HG03565 (cell line): ENCODE measurements around the gene GPR15LG.

Experiments
- ATAC-seq: cut with Tn5 transposase; IDR thresholded peaks from one replicate; pipeline ENCODE4 v1.9.1; 2021; ENCODE audit warnings: mild to moderate bottlenecking, moderate library complexity; ENCODE audit not compliant: unreplicated experiment

GPR15LG gene

DNA sequence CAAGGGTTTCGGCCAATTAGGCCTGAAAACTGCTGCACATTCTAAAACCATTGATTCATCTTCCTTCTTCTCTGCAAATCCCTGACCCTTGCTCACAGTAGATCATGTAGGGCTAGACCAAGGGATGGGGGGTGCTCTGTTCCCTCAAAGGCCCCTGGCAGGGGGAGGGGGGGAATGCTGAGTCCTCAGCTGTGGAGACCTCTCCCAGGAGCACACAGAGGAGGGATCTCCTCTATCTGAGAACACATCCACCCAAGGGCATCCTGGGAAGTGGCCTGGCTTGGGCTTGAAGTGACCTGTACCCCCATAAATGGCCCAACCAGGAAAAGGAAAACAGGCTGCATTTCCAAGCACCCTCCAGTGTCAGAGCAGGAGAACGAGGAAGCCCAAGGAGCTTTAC lies 19.7 kb downstream of the GPR15LG start:
- ATAC-seq: no peak

DNA sequence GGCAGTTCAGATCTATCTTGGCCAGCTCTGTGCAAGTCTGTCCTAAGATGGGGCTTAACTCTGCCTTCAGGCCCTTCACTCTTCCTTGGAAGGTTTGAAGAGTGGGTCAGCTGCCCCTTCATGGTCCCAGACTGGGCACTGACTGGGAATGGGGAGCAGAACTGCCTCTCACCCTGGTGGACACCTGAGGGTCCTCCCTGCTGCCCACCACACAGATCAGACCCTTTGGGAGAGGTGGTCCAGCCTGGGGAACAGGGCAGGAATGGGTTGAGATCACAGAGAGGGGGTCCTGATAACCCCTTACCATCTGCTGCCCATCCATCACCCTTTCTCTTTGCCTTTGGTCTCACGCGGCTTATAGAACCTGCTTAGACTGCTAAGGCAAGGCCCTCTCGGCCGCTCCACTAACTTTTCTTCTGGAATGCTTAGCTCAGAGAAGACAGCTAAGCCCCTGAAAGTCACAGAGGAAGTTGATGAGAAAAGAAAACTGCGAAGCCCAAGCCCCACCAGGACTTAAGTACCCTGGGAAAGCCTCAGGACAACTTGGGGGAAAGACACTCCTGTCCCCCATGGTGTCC lies 20.3 kb downstream of the GPR15LG start:
- no peak for ATAC-seq

DNA sequence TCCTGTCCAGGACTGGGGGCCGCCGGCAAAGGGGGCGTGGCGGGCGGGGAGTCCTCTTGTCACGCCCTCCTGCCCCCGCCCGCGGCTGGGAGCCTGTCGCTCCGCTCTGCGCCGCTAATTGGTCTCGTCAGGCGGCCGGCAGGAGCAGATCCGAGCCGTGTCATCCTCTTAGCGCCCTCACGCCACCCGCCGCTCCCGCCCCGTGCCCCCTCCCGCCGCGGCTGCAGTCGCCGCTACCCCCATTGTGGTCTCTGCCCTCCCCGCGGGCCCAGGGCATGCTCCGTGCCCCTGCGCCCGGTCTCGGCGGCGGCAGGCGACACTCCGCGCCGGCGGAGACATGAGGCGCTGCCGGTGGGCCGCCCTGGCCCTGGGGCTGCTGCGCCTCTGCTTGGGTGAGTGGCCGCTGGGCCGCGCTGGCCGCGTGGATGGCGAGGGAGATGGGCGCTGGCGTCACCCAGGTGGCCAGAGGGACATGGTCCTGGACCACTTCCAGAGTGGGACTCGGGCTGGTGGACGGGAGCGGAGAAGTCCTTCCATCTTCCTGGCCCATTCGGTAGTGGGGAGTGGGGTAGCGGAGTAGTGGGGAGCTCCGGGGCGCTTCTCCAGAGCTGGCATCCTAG lies 20.9 kb downstream of the GPR15LG start, which contains the start of gene CDHR1:
Gene CDHR1, plus strand, starts transcription at position 114 of the 620 bp plus-strand sequence. Its CDS starts 224 bp downstream, at position 338.
- ATAC-seq: no peak

DNA sequence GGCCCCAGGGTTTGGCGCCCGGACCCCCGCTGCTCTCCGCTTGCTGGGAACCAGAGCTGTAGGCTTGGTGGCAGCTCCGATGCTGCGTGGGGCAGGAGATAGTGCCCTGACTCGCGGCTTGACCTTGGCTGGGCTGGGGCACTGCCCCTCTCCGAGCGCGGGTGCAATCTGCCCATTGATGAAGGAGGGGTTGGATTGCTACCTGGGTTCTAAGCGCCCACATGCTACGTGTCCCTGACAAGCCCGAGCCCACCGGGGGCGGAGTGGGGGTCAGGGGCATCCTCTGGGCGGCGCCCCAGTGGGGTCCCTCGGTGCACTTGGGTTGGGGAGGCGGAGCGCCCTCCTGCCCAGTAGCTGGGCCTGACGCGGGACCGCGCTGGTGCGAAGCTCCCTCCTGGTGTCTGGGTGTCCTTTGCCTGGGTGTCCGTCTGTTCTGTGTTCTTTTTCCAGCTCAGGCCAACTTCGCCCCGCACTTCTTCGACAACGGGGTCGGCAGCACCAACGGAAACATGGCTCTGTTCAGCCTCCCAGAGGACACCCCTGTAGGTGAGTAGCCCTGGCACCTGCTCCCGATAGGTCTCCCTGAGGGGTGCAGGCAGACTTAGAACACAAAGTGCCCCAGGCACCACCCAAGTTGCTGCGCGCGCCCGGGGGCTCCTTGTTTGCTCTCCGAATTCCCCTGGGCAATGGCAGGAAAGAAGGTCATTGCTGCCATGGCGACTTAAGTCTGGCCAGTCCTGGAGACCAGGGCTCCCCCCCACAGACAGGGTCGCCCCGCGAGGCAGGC lies 21.6 kb downstream of the GPR15LG start:
- ATAC-seq: no peak

DNA sequence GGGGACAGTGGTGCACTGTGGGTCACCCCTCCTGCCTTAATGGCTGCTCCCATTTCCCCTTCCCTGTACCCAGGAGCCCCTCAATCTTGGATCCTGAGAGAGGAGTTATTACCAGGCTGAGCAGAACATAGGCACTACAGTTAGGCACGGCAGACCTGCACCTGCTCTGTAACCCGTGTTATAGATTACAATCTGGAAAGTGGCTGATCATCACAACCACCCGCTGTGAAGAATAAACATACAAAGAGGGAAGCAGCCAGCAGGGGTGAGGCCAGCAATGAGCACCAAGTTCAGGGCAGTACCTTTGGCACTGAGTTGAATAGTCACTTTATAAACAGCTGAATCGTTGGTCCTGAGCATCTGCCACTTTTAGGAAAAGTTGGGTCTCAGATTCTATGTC lies 22.5 kb downstream of the GPR15LG start:
- no peak for ATAC-seq

DNA sequence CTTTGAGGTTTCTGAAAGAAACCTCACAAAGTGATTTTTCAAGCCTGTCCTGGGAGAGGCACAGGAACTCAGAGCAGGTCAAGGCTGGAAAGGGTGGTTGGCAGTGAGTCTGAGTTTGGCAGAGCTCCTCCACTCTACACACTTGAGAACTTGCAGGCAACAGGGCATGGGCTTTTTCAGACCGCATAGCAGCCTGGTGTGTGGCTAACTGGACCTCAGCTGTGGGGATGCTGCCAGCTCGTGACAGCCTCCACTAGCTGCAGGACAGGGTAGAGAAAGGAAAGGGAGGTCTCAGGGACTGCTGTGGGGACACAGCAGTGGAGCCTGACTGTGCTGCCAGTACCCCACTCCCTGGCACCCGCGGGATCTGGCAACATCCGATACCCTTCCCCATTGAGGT lies 23.3 kb downstream of the GPR15LG start:
- ATAC-seq: no peak

DNA sequence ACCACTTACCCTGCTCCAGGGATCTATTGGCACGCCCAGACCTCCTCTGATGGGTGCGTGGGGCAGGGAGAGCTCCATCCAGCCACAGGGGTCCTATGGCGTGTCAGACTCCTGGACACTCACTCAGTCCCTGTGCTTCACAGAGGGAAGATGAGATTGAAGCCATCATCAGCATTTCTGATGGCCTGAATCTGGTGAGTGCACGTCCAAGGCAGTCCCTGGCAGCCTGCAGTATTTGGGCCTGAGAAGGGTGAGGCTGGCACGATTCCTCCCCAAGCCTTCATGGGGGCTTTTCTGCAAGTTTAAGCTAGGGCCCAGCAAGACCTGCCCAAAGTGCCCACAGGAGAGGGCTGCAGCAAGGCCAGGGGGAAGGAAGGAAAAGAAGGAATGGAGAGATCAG lies 24.0 kb downstream of the GPR15LG start:
- ATAC-seq: no peak

DNA sequence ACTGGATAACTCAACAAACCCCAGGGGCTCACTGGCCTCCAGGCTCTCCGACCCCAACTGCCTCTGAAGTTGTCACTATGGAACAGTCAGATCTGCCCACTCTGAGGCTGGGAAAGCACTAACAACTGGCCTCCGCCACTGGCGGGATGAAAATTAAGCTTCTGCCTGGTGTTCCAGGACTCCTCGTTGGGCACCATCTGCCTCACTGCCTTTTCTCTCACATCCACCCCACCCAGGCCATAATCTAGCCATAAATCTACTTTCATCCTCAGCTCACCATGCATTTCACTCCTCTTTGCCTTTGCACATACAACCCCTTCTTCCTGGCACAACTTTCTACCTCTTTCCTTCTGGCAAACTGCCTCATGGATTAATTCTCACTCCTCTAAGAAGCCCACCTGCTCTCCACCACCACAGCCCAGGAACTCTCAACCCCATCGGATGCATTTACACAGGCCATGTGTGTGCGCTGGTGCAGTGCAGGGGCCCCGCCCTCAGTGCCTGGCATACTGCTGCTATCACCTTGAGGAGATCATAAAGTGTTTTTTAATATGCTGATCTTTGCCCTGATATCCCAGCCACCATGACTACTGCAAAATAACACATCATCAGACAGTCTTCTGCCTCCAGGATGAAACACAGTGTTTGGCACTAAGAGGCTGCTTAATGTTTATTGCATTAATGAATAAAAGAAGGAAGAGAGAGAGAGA lies 24.8 kb downstream of the GPR15LG start:
- ATAC-seq: no peak

DNA sequence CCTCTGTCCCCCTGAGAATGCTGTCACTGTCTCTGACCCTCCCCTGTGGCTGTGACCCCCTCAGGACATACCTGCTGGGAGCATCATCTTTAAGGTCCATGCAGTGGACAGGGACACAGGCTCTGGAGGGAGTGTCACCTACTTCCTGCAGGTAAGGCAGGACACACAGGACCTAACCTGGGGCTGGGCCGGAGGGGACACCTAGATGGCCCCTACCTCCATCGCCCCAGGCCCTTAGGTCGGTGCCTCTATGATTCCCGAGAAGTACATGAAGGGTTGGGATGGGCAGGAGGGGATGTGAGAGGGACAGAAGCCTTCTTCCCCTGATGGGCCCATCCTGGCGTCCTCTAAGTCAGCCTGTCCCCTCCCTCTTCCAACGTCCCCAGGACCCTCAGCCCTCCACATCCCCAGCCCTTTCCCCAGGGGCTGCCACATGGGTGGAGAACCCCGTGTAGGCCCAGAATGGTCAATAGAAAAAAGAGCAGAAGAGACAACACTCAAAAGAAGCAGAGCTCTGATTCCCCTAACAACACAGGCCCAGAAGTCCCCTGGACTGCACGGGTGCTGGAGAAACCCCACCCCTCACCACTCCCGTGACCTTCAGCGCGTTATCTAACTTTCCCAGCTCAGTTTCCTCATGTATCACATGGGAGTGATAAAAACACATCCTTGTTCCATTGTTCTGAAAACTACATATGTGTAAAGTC lies 27.1 kb downstream of the GPR15LG start:
- ATAC-seq: no peak

DNA sequence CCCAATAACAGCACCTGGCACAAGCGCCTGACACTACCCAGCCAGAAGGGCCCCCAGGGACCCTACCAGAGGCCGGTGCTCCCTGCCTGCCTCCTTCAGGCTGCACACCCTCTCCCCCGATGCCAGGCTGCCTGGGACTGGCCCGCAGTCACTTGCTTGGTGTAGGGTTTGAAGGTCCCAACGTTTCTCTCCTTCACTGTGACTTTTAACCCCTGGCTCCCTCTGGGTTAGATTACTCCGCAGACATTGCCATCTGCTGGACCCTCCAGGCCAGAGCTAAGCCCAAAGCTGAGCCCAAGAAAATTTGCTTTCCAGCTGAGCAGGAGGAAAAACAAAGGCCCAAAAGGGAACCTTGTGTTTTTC lies 27.6 kb downstream of the GPR15LG start:
- ATAC-seq: no peak

DNA sequence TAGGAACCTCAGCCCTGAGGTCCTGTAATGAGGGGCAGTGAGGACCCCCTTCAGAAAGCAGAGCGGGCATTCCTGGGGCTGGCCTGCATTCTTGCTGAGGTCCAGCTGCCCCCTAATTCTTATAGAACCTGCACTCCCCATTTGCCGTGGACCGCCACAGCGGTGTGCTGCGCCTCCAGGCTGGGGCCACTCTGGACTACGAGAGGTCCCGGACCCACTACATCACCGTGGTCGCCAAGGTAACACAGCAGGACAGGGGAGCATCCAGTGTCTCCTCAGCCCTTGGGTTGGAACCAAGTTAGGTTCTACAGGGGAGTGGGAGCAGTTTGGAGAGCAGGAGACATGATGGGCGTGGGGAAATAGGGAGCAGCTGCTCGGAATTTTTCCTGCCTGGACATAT lies 28.1 kb downstream of the GPR15LG start:
- ATAC-seq: no peak

DNA sequence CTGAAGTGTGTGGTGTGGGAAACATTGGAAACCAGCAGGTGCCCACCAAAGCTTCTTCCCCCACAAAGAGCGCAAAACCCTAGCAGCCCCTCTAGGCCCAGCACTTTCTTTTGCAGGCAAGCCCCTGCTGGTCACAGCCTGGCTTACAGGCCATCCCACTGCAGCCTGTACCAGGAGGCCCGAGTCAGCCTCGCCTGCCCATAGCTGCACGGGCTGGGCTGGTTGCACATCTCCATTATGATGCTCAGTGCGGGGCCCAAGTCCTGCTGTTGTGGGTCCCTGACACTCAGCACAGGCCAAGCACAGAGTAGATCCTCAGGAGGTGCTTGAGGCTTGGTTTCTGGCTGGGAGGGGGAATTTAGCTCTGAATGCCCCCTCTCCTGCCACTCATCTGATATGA lies 28.7 kb downstream of the GPR15LG start:
- ATAC-seq: no peak

DNA sequence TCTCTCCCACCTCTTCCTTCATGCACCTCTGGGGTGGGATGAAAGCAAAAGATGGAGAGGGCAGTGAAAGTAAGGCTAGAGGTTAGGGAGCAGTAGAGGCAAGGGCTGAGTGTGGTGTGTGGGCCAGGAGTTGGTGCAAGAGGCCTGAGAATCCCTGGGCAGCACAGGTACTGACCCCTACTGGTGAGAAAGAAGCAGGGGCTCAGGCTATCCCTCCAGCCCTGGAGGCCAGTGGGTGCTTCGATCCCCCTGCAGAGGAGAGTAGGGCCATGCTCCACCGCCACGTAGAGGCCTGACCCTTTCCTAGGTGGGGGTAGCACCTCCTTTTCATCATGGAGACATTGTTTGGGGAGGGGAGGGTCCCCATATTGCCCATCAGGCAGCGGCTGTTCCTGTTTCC lies 30.5 kb downstream of the GPR15LG start:
- ATAC-seq: peak; percentile 37

DNA sequence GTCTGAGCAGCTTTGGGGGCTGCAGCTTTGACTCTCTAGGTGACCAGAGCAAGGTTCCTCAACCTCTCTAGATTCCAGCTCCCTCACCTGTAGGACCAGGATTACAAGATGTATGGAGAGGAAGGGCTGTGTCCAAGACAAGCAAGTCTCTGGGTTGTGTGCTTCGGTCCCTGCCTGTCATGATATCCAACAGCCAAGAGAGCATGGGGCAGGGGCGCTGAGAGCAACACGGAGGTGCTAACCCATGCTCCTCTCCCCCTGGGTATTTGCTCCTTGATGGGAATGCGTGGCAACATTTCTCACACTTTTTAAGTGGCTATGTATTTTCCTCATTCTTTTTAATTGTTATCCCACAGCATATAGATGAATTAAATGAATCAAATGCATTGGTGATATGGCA lies 31.0 kb downstream of the GPR15LG start:
- no peak for ATAC-seq

DNA sequence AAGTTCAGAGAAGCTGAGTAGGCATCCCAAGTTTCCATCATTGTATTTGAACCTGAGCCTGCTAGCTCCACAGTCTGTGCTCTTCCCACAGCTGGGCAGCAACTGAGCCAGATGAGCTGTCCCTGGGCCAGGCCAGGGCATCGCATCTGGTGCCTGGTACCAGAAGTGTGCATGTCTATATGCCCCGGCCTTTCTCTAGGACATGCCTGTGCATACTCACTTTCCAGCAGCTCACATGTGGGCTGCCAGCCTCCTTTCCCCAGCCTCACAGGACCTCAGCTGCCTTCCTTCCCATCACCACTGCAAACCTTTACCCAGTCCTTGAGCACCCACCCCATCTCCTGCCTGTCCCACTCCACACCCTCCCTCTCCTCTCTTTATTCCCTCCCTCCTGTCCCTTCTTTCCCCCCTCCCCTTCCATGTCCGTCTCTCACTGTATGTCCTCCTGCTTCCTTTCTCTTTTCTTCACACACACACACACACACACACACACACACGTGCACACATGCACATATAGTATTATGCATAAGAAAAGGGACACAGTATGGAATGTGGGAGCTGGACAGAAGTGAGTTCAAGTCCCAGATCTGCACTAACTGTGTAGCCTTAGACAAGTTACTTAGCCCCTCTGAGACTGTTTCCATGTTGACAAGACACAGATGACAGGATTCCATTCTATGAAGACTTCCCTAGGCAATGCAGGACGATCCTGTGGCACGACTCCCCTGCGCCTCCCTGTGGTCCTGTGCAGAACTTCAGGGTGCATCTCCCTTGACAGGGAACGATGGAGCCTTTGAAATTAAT lies 31.6 kb downstream of the GPR15LG start:
- ATAC-seq: peak; percentile 81

DNA sequence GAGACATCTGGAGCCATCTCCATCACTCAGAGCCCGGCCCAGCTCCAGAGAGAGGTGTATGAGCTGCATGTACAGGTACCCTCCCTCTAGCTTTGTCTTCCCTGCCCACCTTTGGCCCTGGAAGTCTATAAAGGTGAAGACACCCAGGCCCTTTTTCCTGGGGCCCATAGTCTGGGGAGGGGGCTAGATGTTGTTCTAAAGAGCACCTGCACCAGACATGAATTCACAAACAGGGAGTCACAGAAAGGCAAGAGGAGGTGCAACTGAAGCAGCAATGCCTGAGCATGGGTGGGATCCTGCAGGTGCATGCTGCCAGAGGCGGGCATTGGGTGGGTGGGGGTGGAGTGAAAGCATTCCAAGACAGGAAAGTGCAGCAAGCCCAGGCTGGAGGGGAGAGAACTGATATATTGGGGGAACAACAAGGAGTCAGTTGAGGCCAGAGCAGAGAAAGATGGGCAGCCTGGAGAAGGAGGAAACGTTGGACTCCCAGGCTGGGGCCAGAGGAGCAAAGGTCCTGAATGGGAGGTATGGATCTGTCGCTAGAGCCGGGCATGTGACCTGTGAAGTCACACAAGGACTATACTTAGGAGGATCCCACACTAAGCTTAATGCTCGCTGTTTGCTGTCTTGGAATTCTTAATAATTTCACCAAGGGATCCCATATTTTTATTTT lies 32.4 kb downstream of the GPR15LG start:
- ATAC-seq: no peak

DNA sequence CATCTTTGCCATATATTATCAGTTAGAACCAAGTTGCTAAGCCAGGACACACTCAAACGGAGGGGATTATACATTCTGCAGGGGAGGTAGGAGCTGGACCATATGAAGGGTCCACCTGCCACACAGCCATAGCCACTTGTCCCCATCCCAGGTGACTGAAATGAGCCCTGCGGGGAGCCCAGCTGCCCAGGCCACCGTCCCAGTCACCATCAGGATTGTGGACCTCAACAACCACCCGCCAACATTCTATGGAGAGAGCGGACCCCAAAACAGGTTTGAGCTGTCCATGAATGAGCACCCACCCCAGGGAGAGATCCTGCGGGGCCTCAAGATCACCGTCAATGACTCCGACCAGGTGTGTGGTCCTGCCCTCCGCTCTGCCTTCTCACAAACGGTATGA lies 34.4 kb downstream of the GPR15LG start:
- ATAC-seq: no peak

DNA sequence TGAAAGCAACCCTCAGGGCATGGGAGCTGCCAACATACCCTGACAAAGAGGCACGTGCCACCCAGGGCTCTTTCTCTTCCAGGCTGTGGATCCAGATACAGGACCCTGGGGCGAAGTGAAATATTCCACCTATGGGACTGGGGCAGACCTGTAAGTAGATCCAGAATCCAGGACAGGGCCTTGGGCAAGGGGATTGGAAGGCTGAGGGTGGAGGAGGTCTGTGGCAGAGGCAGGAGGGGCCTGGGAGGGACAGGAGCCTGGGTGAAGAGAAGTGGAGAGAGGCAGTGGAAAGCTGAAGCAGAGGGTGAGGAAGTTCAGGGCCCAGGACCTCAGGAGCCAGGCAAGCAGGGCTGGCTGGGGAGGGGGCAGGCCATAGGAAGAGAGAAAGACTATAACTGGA lies 38.0 kb downstream of the GPR15LG start:
- ATAC-seq: no peak

DNA sequence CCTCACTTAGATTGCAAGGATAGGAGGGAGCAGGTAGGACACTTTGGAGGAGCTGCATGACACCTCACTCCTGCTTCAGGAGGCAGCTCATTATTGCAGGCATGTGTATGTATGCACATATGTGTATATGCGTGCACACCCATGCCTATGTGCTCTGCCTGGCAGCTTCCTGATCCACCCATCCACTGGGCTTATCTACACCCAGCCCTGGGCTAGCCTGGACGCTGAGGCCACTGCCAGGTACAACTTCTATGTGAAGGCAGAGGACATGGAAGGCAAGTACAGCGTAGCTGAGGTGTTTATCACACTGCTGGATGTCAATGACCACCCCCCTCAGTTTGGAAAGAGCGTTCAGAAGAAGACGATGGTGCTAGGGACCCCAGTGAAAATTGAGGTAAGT lies 38.4 kb downstream of the GPR15LG start:
- ATAC-seq: no peak

DNA sequence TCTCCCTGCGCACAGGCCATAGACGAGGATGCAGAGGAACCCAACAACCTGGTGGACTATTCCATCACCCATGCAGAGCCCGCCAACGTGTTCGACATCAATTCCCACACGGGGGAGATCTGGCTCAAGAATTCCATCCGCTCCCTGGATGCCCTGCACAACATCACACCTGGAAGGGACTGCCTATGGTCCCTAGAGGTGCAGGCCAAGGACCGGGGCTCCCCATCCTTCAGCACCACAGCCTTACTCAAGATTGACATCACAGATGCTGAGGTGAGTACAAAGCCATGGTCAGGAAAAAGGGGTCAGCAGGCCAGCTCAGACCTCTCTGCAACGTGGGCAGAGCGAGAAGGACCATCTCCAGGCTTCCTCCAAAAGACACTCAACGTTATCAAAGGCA lies 39.5 kb downstream of the GPR15LG start:
- ATAC-seq: no peak
